Stimulated activated CD8-positive, alpha-beta memory T cell treated with anti-CD3 and anti-CD28 coated beads, Interleukin-12 subunit alpha, Interleukin-12 subunit beta, amount 100 ng/mL, for 1 hour (primary cell): ENCODE results near the gene DHRS7B.
"Not testable (repeated sequence)": the region's sequence is repeated elsewhere in the genome, so short reads cannot be mapped to it uniquely, and the experiment has no call there.

Experiments
- DNase-seq: peaks from one replicate; pipeline ENCODE4 v3.0.0-alpha.2; 2020; ENCODE audit warnings: low read depth

DHRS7B gene

DNA sequence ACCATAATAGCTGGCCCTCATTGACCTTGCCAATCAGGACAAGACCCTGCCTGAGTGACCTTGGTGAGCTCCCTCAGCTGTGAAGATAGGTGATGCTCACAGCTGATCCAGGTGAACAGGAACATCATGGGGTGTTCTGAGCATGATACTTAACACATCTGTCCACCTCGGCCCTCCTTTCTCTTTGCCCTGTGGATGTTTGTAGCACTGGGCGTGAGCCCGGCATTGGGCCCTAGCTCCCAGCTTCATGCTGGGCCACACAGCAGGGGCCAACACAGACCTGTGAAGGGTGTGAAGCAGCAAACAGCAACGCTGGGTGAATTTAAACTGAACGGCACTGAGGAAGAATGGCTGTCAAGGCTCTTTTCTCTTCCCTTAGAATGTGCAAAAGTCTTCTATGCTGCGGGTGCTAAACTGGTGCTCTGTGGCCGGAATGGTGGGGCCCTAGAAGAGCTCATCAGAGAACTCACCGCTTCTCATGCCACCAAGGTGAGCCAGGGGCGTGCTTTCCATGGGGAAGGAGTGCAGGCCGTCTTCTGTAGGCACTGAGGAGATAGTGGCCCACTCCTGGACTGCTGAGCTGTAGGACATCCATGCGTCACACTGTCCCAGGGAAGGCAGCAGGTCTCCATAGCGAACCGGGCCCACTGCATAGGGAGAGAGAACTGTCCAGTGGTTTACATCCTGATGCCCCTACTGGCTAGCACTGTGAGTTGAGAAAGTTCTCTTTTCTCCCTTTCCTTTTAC lies 51.3 kb downstream of the DHRS7B start:
- no peak for DNase-seq

DNA sequence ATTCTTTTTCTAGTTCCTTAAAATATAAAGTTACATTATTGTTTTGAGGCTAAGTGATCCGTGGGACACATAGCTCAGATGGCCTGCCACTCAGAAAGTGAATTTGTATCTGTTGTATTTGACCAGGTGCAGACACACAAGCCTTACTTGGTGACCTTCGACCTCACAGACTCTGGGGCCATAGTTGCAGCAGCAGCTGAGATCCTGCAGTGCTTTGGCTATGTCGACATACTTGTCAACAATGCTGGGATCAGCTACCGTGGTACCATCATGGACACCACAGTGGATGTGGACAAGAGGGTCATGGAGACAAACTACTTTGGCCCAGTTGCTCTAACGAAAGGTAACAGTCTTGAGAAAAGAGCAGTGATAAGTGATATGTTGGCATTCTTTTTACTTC lies 56.7 kb downstream of the DHRS7B start:
- no peak for DNase-seq

DNA sequence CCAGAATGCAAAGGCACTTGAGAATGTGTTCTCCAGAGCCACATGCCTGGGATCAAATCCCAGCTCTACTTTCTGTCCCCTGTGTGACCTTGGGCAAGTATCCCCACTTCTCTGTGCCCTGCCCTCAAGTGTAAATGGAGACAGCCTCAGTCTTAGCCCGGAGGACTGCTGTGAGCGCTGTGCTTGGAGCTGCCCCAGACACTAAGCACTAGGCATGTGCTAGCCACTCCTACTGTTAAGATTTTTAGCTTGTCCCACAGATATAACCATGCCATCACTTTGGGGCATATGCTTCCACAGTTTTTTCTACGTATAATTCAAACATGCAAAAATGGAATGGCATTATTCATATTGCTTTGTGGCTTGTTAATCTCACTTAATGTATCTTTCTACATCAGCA lies 57.8 kb downstream of the DHRS7B start:
- DNase-seq = no peak

DNA sequence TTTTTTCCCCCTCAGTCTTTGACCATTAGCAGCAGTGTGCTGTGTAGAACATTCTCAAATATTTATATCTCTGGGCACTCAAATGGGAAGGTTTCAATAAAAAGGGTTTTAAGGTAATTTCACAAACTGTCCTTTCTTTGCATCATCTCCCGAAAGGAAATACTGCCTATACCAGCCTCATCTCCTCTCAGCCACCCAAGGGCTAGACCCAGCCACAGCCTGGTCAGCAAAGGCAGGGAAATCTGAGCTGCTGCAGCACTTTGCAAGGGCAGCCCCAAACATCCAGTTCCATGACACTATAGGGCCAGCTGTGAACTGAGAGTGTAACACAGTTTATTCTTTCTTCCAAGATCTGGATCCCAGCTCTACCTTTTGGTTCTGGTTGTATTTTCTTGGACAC lies 58.3 kb downstream of the DHRS7B start:
- DNase-seq = no peak

DNA sequence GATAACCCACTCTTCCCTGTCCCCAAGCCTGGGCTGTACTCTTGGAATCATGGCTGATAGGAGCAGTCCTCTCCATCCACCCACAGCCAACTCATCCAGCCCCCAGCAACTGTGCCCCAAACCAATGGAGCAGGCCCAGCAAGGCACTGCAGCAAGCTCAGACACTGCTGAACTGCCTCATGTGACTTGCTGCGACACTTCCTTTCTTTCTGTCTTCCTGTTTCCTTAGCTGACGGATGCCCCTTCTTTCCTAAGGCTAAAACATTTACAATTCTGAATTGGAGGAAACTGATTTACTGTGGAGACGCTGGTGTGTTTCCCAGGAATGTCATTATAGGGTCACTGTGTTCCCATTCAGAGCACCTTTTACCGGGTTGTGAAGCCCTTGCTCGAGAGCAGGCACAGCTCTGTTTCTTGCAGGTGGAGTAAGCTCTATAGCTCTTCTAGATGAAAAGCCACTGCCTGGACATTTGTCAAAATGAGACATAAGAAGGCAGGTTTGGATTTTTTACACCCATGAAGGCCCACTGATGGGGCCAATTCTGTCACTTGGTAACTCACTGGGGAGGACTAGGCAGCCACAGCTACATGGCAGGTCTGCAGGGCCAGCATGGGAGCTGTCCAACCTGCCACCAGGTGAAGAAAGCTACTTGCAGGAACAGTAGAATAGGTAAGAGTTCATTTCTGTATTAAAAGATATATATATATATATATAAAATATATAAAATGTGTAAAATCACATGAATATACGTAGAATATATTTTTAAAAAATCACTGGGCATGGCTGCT lies 59.8 kb downstream of the DHRS7B start:
- no peak for DNase-seq

DNA sequence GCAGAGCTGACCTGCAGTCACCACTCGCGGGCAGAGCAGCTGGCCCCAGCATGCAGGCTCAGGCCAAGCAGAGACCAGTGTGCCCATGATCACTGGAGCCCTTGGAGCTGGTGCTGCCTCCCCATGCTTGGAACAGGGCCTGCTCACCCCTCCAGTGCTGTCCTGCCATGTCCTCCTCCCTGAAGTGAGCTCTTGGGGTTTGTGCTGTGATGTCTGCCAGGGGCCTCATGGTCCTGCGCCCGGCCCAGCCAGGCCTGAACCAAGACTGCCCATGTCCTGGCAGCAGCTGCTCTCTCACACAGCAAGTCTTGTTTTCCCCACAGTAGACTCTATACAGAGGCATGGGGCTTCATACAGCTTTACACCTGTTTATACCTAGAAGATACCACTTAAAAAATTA lies 62.6 kb downstream of the DHRS7B start:
- no peak for DNase-seq

- DNase-seq = no peak
Observed at GRCh38 chr17:21190078-21190477, 63.3 kb downstream of the DHRS7B start.

GRCh38 chr17:21191698-21192097 lies 64.9 kb downstream of the DHRS7B start:
- DNase-seq = no peak

GRCh38 chr17:21192414-21192813 lies 65.7 kb downstream of the DHRS7B start:
- DNase-seq = not testable (repeated sequence)

DNA sequence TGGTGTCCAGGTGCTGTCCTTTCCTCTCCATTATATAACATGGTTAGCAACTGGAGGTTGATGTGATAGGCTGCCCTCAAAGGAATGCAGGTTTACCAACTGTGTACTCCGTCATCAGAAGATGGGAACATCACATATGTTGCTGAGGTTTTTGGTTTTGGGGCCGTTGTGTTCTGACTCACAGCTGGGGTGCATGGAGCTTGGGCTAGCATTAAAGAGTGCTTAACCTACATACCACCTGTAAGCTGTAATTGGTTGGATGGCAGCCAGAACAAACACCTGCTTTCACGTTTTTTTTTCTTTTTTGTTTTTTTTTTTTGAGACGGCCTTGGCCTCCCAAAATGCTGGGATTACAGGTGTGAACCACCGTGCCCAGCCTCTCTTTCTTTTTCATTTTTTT lies 66.3 kb downstream of the DHRS7B start:
- no peak for DNase-seq

GRCh38 chr17:21194226-21194625 lies 67.5 kb downstream of the DHRS7B start:
- no peak for DNase-seq

GRCh38 chr17:21194703-21195102 lies 67.9 kb downstream of the DHRS7B start:
- no peak for DNase-seq

GRCh38 chr17:21196126-21196525 lies 69.4 kb downstream of the DHRS7B start:
- DNase-seq = no peak

DNA sequence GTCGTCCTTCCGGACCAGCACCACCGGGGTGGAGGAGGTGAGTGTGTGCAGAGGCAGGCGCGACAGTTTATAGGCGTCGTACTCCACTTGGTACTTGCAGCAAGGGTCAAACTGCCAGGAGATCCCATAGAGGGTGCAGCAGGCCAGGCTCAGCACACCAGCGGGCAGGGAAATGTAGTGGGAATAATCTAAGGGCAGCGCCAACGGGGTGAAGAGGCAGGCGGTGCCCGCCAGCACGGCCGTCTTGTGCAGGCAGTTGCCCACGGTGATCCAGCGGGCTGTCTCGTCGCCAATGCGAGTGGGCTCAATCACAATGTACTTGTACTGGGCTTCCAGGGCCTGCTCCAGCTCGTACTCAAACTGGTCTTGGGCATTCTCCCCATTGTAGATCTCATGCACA lies 71.6 kb downstream of the DHRS7B start:
- no peak for DNase-seq

DNA sequence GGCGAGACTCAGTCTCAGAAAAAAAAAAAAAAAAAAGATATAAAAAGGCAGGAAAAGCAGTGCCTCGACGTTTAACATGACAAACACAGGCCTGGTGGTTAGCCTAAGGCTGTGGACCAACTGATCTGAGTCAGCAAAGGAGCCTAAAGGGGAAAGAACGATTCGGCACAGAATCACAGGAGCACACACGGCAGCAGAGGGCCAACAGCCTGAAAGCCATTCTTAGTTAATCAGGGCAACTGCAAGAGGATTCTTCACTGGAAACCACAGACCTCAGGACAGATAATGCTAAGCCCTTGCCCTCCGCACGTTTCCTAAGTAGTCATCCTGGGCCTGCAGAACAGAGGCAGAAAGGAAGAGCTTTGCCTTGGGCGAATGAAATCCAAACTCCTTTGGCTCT lies 72.5 kb downstream of the DHRS7B start:
- no peak for DNase-seq

DNA sequence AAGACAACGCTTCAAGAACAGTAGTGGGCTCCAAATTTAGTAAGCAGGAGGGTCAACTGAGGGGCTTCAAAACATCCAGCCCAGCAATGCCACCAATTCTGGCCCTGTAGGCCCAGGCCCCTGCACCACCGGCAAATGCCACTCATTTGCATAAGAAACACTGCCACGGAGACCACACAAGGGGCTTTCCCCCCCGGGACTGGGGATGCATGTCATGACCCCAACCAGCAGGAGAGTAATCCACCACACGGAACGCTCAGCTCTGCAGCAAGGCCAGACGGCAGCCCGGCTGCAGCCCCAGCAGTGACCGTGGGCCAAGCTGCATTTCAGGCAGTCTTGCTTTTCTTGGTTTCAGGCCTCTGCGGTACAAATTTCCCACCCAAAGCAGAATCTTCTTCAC lies 73.1 kb downstream of the DHRS7B start:
- DNase-seq = no peak

DNA sequence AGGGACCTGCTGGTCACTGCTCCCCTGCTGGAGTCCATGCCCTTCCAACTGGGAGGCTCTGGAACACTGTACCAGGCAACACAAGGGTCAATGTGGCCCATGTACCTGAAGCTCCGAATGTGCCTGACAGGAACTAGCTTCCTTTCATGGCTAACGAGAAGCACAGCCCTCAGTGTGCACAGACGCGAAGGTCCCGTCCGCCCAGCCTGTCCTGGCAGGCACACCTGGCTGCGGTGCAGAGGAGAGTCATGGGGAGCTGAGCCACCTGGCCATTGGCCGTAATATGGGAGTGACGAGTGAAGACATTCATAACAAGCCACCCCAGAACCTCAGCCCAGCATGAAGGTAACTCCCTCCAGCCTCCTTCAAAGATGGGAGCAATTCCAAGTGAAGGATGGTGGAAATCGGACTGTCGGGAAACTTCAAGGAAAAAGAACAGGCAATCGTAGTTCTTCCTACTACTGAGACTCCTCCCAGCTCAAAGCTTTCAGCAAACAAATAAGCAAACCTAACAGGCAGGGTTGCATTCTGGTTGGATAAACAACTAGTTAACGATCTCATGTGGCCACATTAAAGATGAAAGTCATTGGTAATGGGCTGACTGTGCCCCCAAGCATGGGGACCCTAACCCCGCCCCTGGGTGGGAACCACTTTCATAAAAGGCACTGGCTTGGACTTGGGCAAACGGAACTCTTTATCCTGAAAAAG lies 74.0 kb downstream of the DHRS7B start:
- DNase-seq = no peak

GRCh38 chr17:21201298-21201595 lies 74.5 kb downstream of the DHRS7B start:
- DNase-seq = no peak

DNA sequence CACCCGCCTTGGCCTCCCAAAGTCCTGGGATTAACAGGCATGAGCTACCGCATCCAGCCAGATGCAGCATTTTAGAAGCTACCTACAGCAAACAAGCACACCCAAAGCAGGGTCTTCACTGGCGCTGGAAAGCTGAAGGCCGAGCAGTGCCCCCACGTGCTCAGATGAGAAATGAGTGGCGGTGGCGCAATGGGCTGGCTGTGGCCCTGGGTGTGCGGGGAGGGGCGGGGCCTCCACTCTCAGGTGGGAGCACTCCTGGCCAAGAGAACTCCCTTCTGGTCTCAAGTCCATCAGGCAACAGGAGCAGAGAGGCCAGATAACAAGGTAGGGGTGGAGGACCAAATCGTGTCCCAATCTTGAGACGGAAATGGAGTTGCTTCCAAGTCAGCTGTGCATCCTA lies 75.1 kb downstream of the DHRS7B start:
- no peak for DNase-seq

DNA sequence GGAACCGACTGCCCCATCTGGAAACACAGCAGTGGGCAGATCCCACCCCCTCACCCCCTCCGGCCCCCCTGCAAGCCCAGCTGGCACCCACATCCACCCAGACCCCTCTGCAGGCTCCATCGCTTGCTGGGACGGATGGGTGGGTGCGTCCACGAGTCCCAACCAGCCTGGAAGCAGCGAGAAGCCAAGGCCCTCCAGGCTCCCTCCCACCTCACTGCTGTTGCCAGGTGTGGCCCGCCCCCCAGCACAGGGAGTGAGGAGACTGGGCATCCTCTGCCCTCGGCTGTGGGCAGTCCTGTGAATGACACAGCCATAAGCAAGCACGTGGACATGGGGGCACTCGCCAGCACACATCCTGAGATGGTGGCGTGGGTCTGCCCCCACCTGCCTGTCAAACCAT lies 75.7 kb downstream of the DHRS7B start:
- DNase-seq = no peak

DNA sequence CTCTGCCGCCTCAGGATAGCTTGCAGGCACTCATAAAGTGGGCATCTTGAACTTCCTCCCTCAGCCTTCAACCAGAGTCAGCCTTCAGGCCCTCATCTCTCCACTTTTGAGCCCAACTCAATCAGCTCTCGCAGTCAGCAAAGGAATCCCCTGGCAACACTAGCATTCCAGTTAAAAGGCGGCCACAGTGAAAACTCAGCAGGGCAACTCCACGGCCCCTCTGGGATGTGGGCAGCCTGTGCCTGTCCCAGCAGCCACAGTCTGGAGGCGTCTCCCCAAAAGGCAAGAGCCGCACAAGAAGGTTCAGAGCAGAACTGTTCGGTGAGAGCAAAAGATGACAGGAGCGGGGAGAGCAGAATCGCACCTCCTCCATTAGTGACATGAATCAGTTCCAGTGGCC lies 78.2 kb downstream of the DHRS7B start:
- no peak for DNase-seq

DNA sequence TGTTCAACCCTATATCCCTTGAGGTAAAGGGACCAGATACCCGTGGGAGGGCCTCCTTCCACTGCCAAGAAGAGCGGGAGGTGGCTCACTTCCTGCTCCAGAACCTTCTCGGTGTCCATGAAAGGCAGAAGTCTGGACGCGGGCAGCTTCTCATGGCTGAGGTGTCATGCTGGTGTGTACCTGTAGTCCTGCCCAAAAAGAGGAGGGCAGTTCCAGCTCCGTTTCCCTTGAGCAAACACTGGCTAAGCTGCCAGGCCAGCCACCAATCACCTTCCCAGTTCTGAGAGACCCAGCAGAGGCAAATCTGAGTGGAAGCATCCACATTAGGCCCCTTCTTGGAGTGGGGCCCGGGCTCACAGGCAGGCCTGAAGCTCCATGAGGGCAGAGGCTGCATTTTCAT lies 81.6 kb downstream of the DHRS7B start:
- DNase-seq = no peak

DNA sequence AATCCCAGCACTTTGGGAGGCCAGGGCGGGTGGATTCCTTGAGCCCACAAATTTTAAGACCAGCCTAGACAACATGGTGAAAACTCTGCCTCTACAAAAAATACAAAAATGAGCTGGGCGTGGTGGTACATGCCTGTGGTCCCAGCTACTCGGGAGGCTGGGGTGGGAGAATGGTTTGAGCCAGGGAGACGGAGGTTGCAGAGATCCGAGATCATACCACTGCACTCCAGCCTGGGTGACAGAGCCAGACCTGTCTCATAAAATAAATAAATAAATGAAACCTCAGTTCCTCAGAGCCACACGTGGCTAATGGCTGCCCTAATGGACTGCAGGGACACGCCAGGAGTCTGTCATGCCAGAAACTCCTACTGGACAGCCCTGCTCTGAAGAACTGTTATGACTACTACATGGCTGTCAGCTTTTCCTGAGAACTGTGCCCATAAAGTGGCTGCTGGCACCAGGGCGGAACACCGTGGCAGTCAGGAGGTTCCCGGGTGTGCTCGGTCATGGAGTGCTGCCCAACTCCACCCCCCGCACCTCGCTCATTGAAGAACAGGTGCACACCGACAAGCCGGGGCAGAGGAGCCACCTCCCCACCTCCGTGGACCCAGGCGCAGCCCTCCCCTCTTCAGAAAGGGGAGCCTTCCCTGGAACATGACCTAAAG lies 82.9 kb downstream of the DHRS7B start:
- DNase-seq = no peak
